ENCODE measurements around the gene CAMTA1.

- TF ChIP-seq CTCF (IDR thresholded peaks at IDR 0.05) (no peak), POLR2A (IDR thresholded peaks at IDR 0.05) (no peak)
Observed at GRCh38 chr1:7395251-7395650, 610.0 kb downstream of the CAMTA1 start.
